Mesothelial cell of epicardium (in vitro differentiated cells): Measurements from ENCODE around the gene TRIM51. TPM values are rescaled to one million over a fixed set of nuclear protein-coding genes. Genes with fewer than 3 reads are reported as not detected.

Experiments used
- total RNA-seq: library from RNA; stranded (reverse); gene quantifications from 3 replicates; pipeline ENCODE4 v1.2.1, GENCODE V29; 2021

TRIM51 gene
- total RNA-seq, 1 donor from 2014 or later, result not detected

Other genes starting within 250 kb of the TRIM51 start
- gene OR4P4, start 248.2 kb upstream of the TRIM51 start, total RNA-seq, result not detected in 3 replicates
- not detected in 3 replicates for gene OR4S2, start 235.0 kb upstream of the TRIM51 start, total RNA-seq
- not detected in 3 replicates for gene OR4C6, start 221.1 kb upstream of the TRIM51 start, total RNA-seq
- not detected in 3 replicates for gene OR5D13, start 109.9 kb upstream of the TRIM51 start, total RNA-seq
- not detected in 3 replicates for gene OR5D14, start 87.7 kb upstream of the TRIM51 start, total RNA-seq
- gene OR5L1, start 71.9 kb upstream of the TRIM51 start, total RNA-seq, result not detected in 3 replicates
- gene OR5D18, start 63.7 kb upstream of the TRIM51 start, total RNA-seq, result not detected in 3 replicates
- not detected in 3 replicates for gene OR5L2, start 56.1 kb upstream of the TRIM51 start, total RNA-seq
- not detected in 3 replicates for gene OR5D16, start 44.5 kb upstream of the TRIM51 start, total RNA-seq
- gene OR5W2, start 31.3 kb downstream of the TRIM51 start, total RNA-seq, result not detected in 3 replicates
- not detected in 3 replicates for gene OR5I1, start 53.1 kb downstream of the TRIM51 start, total RNA-seq
- not detected in 3 replicates for gene OR10AG1, start 86.6 kb downstream of the TRIM51 start, total RNA-seq
- gene OR5F1, start 111.3 kb downstream of the TRIM51 start, total RNA-seq, result not detected in 3 replicates
- gene OR5AS1, start 144.4 kb downstream of the TRIM51 start, total RNA-seq, result not detected in 3 replicates
- not detected in 3 replicates for gene OR8I2, start 210.0 kb downstream of the TRIM51 start, total RNA-seq
- not detected in 3 replicates for gene OR8H2, start 220.4 kb downstream of the TRIM51 start, total RNA-seq
- gene OR8H3, start 239.1 kb downstream of the TRIM51 start, total RNA-seq, result not detected in 3 replicates